Measurements from ENCODE around the gene SLC35E4.
"Not testable (repeated sequence)": the region's sequence is repeated elsewhere in the genome, so short reads cannot be mapped to it uniquely, and the experiment has no call there.

Gene SLC35E4, protein sequence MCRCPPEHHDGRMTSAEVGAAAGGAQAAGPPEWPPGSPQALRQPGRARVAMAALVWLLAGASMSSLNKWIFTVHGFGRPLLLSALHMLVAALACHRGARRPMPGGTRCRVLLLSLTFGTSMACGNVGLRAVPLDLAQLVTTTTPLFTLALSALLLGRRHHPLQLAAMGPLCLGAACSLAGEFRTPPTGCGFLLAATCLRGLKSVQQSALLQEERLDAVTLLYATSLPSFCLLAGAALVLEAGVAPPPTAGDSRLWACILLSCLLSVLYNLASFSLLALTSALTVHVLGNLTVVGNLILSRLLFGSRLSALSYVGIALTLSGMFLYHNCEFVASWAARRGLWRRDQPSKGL

DNA sequence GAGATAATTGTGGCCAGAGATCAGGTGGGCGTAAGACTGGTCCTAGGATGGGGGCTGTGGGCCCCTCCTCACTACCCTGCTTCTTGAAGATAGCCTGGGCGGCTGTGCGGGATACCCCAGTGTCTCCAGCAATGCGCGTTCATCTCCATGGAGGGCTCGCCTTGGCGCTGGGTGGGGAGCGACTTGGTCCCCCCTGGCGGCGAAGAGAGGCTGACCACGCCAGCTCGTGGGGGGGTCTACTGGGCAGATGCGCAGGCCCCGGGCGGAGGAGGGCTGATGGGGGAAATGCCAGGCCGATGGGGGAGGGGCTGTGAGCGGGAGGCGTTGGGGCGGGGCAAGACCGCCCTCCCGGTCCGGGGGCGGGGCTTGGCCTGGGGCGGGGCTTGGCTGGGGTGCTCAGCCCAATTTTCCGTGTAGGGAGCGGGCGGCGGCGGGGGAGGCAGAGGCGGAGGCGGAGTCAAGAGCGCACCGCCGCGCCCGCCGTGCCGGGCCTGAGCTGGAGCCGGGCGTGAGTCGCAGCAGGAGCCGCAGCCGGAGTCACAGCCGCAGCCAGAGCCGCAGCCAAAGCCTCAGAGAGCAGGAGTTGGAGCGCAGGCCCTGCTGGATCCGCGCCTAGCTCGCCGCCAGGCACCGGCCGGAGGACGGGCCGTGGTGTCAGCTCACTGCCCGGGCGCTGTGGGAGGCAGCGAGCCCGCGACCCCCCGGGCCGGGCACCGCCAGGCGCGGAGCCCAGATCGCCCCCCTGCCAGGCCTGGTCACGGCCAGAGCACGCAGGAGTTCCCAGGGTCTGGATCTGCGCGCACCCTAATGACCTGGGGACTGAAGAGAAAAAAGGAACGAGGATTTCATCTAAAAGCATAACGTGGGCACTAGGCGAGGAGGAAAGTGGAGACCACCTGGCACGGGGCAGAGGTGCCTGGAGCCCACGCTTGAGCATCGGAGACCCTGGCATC lies at the start of gene SLC35E4:
TSS of gene SLC35E4 (plus strand) at position 509 of the 953 bp plus-strand sequence. CDS start 670 bp downstream, outside the sequence.
- DNase-seq = peak; percentile 93 to 96

DNA sequence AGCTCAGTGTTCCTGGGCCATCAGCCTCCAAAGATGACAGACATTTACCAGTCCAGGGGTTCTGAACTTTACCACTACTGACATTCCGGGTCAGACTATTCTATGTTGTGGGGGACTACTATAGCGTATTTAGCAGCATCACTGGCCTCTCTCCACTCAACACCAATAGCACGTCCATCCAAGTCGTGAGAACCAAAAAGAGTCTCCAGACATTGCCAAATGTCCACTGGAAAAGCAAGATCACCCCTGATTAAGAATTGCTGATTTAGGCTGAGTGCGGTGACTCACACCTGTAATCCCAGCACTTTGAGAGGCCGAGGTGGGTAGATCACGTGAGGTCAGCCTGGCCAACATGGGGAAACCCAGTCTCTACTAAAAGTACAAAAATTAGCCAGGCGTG lies 49.2 kb upstream of the SLC35E4 start:
- no peak for DNase-seq

DNA sequence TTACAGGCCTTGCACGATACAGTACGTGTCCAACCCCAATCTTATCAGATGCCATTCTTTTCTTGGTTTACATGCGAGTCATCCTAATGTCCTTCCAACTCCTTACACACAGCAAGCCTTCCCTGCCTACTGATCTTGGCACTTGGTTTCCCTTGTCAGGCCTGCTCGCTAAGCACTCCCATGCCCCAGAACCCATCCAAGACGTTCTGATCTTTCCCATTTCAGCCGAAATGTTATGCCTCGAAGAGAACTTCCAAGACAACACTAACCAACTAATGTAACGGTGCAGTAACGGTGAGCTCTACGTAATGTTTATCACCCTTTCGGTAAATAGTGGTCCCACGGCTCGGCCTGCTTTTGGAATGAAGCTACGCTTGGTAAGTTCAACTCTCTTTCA lies 44.4 kb upstream of the SLC35E4 start:
- DNase-seq = no peak

DNA sequence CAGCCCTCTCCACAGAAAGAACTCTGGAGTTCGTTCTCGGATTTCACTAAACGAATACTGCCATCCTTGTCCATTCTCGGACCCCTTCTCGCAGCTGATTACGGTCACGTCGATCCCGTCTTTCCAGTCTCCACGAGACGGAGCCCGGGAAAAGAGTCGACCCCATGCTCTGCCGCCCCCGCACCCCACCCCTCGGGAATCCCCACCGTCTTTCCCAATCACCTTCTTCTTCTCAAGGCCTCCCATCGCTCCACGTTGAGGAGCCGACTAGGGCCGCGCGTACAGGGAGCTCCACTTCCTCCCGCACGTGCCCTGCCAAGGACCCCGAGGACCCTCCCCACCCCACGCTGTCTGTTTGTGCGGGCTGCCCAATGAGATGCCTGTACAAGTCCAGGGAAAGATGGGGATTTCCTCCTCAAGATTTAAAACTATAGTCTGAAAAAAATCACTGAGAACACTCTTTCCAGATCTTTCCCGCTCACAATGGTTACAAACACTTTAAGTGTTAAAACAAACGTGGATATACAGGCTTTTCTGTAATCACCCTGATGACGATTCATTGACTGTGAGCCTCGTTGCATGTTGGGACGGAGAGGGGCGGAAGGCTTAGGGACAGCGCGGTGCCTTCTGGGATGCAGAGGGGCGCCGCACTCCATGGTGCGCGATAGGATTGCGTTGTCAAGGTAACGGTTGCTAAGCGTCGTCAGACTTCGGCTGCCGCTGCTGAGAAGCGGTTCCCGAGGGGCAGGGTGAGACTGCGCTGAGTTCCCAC lies 43.8 kb upstream of the SLC35E4 start, which contains the start of gene PES1:
TSS of gene PES1 (minus strand) at position 323 of the 772 bp plus-strand sequence. CDS start at position 246, 77 bp downstream.
- peak; percentile 98 for DNase-seq

DNA sequence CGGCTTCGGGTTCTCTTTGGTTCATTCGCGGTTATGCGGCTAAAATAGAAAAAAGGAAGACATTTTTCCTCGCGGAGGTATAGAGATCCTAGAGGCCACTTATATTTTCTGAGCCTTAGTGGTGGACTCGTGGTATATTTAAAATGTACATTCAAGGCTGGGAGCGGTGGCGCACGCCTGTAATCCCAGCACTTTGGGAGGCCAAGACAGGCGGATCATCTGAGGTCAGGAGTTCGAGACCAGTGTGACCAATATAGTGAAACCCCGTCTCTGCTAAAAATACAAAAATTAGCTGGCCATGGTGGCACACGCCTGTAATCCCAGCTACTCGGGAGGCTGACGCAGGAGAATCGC lies 43.2 kb upstream of the SLC35E4 start:
- not testable (repeated sequence) for DNase-seq

DNA sequence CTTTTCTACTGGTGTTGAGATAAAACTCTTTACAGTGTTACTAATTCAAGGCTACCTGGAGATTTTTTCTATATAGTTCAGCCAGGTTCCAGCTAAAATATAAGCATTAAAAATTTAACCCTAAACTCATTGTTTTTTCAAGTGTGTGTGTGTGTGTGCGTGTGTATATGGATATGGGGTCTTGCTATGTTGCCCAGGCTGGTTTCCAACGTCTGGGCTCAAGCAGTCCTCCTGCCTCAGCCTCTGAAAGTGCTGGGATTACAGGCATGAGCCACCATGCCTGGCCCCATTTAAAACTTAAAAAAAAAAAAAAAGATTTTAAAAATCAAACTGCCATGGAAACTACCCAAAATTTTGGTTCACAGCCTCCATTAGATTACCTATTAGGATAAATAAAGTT lies 39.4 kb upstream of the SLC35E4 start:
- DNase-seq = no peak

DNA sequence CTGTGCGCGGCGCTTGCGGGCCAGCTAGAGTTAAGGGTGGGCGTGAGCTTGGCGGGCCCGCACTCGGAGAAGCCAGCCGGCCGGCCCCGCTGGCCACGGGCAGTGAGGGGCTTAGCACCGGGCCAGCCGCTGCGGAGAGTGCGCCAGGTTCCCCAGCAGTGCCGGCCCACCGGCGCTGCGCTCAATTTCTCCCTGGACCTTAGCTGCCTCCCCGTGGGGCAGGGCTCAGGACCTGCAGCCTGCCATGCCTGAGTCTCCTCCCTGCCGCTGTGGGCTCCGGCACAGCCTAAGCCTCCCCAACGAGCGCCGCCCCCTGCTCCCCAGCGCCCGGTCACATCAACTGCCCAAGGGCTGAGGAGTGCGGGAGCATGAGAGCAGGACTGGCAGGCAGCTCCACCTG lies 38.7 kb upstream of the SLC35E4 start:
- DNase-seq = no peak

DNA sequence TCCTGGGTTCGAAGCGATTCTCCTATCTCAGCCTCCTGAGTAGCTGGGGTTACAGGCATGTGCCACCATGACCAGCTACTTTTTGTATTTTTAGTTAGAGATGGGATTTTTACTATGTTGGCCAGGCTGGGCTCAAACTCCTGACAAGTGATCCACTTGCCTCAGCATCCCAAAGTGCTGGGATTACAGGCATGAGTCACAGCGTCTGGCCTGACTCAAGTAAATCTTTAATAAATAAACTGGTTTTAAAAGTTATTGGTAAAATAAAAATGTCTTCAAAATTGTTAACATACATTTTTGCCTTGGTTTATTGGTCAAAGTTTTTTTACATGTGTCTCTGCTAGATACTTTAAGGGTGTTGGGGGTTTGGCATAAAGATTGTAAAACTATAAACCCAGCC lies 36.6 kb upstream of the SLC35E4 start:
- DNase-seq = no peak

DNA sequence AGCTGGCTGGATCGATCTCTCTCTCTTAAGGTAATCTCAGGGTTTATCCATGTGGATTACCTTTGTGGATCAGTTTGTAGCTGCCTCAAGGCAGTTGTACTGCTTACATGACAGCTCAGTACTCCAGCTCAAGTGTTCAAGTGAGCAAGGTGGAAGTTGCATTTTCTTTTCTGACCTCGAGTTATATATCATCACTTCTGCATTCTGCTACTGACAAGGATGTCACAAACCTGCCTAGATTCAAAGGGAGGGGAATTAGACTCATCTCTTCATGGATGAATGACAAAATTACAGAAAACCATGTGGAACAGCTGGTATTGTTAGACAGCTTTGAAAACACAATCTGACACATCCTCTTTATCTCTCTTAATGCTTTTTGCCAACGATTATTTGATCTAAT lies 34.7 kb upstream of the SLC35E4 start:
- DNase-seq = no peak

DNA sequence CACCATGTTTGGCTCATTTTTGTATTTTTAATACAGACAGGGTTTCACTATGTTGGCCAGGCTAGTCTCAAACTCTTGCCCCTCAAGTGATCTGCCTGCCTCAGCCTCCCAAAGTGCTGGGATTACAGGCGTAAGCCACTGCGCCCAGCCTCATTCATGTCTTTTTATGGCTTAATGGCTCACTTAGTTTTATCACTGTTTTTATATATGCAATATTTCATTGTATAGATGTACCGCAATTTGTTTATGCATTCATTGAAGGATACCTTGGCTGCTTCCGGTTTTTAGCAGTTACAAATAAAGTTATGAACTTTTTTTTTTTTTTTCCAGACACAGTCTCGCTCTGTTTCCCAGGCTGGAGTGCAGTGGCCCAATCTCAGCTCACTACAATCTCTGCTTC lies 34.1 kb upstream of the SLC35E4 start:
- no peak for DNase-seq

DNA sequence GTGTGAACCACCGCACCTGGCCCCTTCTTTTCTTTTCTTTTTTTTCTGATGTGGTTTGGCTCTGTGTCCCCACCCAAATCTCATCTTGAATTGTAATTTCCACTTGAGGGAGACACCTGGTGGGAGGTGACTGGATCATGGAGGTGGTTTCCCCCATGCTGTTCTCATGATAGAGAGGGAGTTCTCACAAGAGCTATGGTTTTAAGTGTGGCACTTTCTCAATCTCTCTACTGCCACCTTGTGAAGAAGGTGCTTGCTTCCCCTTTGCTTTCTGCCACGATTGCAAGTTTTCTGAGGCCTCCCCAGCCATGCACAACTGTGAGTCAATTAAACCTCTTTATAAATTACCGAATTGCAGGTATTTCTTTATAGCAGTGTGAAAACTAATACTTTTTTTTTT lies 33.5 kb upstream of the SLC35E4 start:
- DNase-seq = peak in 1 of 2 donors; percentile 35

DNA sequence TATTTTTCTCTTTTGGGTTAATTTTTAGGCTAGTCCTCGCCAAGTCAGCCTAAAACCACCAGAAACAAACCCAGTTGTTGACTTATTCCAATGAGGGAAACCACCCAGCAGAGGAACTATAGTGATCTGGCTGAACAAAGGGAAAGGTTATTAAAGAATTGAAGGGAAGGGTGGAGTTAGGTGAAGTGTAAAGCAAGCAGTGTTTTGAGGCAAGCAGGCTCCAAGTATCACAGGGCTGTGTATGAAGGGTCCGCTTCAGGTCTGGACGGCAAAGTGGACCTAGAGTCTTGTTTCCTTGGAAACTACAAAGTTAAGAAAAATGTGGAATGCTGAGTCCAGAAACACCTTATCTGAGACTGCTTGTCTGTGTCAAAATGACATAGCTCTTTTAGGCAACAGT lies 31.8 kb upstream of the SLC35E4 start:
- no peak for DNase-seq

DNA sequence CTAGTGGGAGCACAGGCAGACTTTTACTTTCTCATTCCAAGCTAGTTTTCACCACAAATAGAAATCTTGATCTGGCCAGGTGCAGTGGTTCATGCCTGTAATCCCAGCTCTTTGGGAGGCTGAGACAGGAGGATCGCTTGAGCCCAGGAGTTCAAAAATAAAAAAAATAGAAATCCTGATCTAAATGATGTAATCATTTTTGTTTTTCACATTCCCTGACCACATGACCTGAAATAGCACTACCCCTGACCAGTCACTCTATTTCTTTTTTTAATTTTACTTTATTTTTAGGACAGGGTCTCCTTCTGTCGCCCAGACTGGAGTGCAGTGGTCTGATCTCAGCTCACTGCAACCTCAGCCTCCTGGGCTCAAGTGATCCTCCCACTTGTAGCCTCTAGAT lies 30.9 kb upstream of the SLC35E4 start:
- no peak for DNase-seq

DNA sequence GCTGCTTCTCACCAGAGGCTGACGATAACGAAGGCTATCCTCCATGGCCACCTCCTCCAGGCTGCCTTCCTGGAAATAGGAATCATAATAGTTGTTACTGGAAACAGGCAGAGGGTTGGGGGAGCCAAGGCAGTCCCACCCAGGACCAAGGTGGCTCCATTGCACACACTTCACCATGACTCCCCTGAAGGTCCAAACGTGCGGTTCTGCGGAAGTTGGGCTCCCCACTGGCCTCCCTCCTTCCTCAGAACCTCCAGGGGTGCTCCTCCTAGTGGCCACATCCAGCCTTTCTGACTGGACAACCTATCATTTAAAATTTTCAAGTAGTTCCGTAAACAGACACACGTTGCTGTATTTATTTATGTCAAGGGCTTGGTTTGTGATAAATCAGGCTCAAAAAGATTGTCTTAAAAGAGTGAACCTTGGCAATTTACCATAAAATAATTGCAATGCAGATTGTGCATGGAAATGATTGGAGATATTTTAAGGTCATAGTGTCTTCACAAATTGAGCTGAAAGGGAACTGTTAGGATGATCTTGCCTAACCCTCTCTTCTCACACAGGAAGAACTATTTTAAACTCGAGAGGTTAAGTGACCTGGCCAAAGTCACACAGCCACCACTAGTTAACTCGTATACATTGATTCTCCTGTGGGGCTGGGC lies 30.0 kb upstream of the SLC35E4 start:
- DNase-seq = peak; percentile 53 to 55

DNA sequence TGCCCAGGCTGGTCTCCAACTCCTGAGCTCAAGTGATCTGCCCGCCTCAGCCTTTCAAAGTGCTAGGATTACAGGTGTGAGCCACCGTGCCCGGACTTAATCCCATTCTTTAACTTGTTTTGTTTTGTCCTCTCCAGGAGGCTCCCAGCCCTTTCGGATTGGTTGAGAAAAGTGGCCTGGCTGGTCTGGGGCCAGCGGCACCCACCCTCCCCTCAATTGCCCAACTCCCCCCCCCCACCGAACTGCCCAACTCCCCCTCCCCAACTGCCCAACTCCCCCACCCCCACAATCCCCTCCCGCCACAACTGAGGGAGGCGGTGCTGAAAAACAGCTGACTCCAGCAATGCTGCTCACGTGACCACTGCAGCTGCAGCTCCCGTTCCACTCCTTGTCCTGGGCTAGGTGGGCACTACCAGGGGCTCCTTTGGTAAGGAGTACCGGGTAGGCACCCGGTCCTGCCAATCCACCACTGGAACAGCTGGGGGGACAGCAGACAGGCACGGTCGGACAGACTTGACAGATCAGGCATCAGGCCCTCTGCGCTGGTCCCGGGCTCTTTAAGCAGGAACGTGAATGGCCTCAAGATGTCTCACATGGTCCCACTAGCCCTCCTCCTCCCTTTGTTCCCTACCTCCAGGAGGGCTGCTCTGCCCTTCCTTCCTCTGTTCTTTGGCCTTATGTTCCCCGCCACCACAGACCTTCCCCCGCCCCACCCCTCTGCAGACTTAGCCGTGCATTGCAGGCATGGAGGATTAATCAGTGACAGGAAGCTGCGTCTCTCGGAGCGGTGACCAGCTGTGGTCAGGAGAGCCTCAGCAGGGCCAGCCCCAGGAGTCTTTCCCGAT lies 28.9 kb upstream of the SLC35E4 start, which contains the start of gene TCN2:
TSS of gene TCN2 (plus strand) at position 720 of the 845 bp plus-strand sequence. CDS start 158 bp downstream, outside the sequence.
- peak; percentile 27 to 54 for DNase-seq

DNA sequence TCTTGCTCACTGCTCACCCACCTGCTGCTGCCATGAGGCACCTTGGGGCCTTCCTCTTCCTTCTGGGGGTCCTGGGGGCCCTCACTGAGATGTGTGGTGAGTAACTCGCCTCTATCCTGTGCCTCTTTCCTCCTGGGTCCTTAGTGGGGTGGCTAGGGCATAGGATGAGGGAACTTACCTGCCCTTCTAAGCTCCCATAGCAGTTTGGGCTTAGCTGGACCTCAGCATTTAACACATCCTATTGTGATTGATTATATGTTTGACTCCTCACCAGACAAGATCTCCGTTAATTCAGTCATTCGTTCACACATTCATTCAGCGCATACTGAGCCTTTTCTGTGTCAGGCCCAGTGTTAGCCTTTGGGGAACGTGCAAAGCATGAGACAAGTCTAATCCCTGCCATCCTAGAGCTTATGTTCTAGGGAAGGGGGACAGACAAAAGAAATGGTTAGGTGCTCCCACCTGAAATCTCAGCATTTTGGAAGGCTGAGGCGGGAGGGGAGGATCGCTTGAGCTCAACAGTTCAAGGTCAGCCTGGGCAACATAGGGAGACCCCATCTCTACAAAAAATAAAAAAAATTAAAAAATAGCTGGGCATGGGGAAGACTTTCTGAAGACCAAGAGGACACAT lies 28.2 kb upstream of the SLC35E4 start:
- DNase-seq = no peak

DNA sequence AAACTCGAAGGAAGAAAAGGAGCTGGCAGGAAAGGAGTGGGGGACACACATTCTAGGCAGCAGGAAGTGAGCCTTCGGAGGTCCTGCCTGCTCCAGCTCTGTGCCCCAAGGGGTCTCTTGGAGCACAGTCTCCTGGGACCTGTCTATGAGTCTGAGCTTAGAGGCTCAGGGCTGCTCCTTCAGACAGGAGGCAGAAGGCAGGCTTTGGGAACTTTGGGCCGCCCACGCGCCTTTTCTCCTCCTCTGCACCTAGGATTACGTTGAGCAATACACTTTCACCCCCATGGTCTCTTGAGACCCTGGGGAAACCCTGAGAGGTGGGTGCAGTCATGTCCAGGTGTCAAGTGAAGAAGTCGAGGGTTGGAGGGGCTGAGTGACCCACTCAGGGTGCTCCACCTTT lies 27.6 kb upstream of the SLC35E4 start:
- DNase-seq = no peak

DNA sequence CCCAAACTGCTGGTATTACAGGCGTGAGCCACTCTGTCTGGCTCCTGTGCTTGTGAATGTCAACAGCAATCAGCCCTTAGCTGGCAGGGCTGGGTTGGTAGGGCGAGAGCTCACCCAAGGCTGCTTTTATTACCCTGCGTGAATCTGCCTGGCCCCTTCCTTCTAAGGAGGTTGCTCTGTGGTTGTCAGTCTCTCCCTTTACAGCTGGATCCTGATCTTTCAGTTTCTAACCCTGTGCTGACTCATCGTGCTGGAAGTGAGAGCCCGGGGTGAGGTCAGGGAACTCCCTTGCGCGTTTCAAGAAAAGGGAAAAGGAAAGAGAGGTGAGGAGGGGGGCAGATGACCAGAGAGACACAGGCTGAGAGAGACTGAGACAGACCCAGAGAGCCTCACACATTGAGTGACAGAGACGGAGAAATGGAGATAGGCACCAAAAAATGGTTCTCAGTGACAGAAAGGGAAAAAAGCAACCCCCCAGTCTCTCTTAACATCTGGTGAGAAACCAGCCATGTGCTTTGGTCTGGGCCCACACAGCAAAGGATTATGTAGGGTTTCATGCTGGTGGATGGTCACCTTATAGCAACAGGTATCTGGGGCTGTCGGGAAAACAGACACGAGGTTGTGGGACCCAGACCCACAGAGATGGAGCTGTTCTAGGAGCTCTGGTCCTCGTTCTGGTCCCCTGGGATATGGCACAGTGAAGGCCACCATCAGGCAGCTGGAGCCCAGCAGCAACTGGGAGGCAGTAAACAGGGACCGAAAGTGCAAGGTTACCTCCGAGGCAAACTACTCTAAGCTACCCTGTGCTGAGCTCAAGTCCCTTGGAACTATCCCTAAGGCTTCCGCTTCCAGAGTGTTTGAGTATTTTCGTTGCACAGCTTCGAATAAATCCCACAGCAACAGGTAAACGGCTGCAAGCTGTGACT lies 26.1 kb upstream of the SLC35E4 start:
- DNase-seq = peak; percentile 11 to 67

DNA sequence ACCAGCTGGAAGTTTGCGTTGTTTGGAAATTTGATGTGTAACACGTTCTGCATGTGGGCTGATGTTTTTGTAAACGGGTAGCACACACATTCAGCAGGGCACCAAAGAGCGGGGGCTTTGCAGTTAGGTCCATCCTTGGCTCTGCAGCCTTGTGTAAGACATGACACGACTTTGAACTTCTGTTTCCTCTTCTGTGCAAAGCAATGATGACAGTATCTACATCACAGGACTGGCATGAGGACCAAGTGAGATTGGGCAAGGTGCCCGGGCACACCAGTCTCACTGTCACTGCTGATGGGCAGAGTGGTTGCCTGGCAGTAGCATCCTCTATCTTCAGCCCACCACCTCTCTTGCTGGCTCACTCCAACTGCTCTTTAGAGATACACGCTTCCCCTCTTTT lies 25.3 kb upstream of the SLC35E4 start:
- DNase-seq = peak in 1 of 2 donors; percentile 60

DNA sequence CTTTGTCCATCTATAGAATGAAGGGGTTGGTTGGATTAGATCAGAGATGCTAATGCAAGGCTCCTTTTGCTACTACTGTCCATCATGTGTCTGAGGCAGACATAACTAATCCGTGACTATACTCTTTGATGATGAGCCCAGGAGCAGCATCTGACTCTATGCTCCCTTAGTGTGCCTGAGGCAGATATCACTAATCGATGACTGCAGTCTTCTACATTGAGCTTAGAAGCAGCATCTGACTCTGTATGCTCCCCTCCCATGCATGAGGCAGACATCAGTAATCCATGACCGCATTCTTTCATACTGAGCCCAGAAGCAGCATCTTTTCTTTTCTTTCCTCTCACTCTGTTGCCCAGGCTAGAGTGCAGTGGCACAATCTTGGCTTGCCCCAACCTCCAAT lies 24.4 kb upstream of the SLC35E4 start:
- no peak for DNase-seq

Data from CD4-positive, alpha-beta T cell treated with Interleukin-4 for 1 hour (primary cell).